Measurements from ENCODE around the gene PLEKHG7.

The PLEKHG7 gene

DNA sequence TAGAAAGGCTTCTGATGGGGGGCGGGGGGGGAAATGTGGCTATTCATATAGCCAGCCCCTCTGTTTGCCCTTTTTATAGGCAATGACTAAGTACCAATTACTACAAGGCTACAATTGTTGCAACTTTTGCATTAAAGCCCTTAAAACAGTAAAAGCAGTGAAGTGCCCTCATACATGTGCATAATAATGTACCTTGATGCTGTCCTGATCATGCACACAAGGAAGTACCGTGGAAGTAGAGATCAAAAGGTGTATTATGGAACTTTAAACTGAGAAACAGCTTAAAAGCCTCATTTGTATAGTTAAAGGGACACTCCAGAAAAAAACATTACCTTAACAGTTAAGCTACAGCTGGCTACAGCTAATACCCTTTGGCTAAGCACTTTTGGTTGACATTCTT is 111.8 kb downstream of the PLEKHG7 start:
- no peak for DNase-seq

GRCh38 chr12:92821142-92821541 is 118.4 kb downstream of the PLEKHG7 start:
- DNase-seq: no peak

Measured in activated CD4-positive, alpha-beta T cell treated with anti-CD3 and anti-CD28 coated beads for 48 hours (primary cell).